Astrocyte of the cerebellum (primary cell): ENCODE measurements around the gene PPIL4.

Experiments
- DNase-seq: peaks from one replicate; pipeline ENCODE4 v3.0.0-alpha.2; 2011; ENCODE audit warnings: low read depth
- H3K4me3 ChIP-seq: 2 replicates; pipeline ENCODE4 v1.5.1; 2011; ENCODE audit warnings: mild to moderate bottlenecking, low read depth, low read length, moderate library complexity
- in situ Hi-C: cut with HindIII; loops from 2 replicates; pipeline ENCODE4 v1.10.0; 2017; ENCODE audit warnings: low sequenced_read_pairs
- TF ChIP-seq, protein P1 (sequence below): IDR thresholded peaks from 2 replicates; pipeline ENCODE4 v1.5.1; 2012; ENCODE audit warnings: low read length, low read depth, moderate library complexity, mild to moderate bottlenecking; ENCODE audit errors: missing control alignments

PPIL4 gene

DNA sequence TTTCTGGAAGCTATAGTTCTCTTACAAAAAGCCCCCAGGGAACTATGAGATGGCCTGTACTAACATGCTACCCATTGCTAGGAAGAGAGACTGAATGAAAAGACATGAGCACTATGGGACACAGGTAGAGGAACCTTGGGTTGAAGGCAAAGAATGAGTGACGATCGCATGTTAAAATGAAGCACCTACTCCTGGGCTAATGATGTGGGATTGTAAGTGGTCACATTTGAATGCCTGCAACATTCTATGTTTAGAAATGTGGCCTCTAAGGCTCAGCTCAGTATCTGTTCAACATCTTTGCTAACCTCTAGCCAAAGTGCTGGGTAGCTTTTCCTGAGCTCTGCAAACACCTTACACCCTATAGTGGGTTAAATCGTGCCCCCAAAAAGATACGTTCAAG lies 55.9 kb downstream of the PPIL4 start:
- in situ Hi-C loops = no loop called here
- TF ChIP-seq, protein P1, sequence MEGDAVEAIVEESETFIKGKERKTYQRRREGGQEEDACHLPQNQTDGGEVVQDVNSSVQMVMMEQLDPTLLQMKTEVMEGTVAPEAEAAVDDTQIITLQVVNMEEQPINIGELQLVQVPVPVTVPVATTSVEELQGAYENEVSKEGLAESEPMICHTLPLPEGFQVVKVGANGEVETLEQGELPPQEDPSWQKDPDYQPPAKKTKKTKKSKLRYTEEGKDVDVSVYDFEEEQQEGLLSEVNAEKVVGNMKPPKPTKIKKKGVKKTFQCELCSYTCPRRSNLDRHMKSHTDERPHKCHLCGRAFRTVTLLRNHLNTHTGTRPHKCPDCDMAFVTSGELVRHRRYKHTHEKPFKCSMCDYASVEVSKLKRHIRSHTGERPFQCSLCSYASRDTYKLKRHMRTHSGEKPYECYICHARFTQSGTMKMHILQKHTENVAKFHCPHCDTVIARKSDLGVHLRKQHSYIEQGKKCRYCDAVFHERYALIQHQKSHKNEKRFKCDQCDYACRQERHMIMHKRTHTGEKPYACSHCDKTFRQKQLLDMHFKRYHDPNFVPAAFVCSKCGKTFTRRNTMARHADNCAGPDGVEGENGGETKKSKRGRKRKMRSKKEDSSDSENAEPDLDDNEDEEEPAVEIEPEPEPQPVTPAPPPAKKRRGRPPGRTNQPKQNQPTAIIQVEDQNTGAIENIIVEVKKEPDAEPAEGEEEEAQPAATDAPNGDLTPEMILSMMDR = no peak
- DNase-seq = no peak
- no peak overlapping the region for H3K4me3 ChIP-seq

GRCh38 chr6:149488815-149489214 lies 57.0 kb downstream of the PPIL4 start:
- TF ChIP-seq, protein P1 = no peak
- H3K4me3 ChIP-seq = no peak overlapping the region
- DNase-seq = no peak
- in situ Hi-C loops = no loop called here

DNA sequence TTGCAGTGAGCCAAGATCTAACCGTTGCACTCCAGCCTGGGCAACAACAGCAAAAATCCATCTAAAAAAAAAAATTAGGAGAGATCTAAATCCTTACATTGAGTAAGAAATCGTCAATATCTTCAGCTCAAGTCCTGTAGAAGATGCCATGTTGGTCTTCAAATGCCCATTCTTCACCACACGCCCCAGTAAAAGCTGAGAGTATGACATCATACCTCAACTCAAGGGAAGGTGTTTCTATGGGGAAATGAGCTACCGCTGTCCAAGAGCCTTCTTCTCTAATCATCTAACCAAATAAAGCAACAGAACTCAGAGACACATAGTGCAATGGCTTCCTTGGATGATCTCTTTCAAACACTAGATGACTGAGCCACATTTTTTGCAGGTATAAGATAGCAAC lies 58.5 kb downstream of the PPIL4 start:
- in situ Hi-C loops = no loop called here
- no peak for DNase-seq

GRCh38 chr6:149484733-149485700 lies 60.8 kb downstream of the PPIL4 start, which contains the start of gene ZC3H12D:
Gene ZC3H12D, minus strand, starts transcription at chr6:149485014. Its CDS starts 10,471 bp downstream, at chr6:149474543.
- TF ChIP-seq, protein P1 = peak; percentile 31
- H3K4me3 ChIP-seq = no peak within 1 kb of the TSS
- in situ Hi-C loops = no loop called here
- DNase-seq = peak; percentile 36

More for the DNA sequence above, 58.5 kb downstream of the PPIL4 start:
- H3K4me3 ChIP-seq = no peak overlapping the region
- TF ChIP-seq, protein P1 = no peak

DNA sequence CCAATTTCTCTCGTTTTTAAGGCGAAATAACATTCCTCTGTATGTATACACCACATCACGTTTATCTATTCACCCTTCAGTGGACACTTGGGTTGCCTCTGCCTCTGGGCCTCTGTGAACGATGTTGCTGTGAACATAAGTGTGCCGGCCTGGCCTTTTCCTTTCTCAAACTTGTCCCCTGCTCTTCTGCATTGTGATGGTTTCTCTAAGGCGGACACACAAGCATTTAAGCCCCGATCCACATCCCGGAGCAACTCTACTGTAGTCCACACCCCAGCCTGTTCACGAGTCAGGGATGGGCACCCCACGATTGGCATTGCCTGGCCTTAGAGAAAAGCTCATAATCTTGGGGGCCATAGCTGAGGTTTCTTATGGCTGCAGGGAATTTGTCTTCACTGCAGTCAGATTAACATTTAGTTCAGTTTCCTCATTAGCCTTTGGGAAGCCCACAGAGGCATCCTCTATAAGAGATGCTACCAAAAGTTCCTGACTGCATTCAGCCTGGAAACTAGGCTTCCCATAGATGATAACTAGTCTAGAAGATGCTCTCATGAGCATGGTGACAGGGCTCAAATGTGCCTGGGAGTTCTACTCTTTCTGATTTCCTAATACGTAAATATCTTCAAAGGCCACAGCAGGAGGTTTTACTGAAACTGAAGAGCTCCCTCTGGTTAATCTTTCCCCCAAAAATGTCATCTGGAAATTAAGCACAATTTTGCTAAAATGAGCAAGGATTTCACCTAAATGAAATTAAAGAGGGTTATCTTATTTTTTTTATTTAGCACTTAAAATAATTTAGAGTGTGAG lies 61.8 kb downstream of the PPIL4 start:
- in situ Hi-C loops = no loop called here
- H3K4me3 ChIP-seq = no peak overlapping the region
- TF ChIP-seq, protein P1 = no peak
- DNase-seq = no peak

GRCh38 chr6:149483334-149483725 lies 62.5 kb downstream of the PPIL4 start:
- DNase-seq = no peak
- TF ChIP-seq, protein P1 = no peak
- H3K4me3 ChIP-seq = no peak overlapping the region
- in situ Hi-C loops = no loop called here
